Measurements from ENCODE around the gene HLA-B.

HLA-B gene

DNA sequence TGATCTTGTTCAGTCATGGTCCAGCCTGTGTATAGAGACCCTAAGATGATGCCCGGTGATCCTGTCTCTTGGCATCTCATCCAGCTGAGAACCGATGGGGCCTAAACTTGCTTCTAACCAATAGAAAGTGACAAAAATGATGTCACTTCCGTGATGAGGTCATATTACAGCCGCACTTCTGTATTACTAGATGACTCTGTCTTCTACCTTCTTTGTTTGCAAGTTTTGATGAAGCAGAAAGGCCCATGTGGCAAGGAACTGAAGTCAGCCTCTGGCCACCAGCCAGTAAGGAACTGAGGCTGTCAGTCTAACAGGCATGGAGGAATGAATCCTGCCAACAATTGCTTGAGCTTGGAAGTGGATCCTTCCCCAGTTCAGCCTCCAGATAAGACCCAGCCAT is 52.3 kb downstream of the HLA-B start:
- no peak for DNase-seq (ENCODE audit: extremely low spot score)
- ChIA-PET CTCF (interaction anchor here (0.6 kb wide), 1 partner anchor 62 kb away, joined by 3 read pairs; no protein-coding TSS in a partner anchor), POLR2A (no interaction called here)
- no peak for TF ChIP-seq FOXM1 (IDR thresholded peaks at IDR 0.05; ENCODE audit: borderline replicate concordance)
- TF ChIP-seq, protein P1, sequence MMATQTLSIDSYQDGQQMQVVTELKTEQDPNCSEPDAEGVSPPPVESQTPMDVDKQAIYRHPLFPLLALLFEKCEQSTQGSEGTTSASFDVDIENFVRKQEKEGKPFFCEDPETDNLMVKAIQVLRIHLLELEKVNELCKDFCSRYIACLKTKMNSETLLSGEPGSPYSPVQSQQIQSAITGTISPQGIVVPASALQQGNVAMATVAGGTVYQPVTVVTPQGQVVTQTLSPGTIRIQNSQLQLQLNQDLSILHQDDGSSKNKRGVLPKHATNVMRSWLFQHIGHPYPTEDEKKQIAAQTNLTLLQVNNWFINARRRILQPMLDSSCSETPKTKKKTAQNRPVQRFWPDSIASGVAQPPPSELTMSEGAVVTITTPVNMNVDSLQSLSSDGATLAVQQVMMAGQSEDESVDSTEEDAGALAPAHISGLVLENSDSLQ (IDR thresholded peaks at IDR 0.05) = no peak
- TF ChIP-seq BHLHE40 (IDR thresholded peaks at IDR 0.05; ENCODE audit: borderline replicate concordance) = no peak
- no peak for TF ChIP-seq CTBP1 (IDR thresholded peaks at IDR 0.05; ENCODE audit: borderline replicate concordance)
- TF ChIP-seq ZNF384 (IDR thresholded peaks at IDR 0.05) = no peak
